Testis (tissue), 3 donors: Measurements from ENCODE around the gene TFG. TPM values are rescaled to one million over a fixed set of nuclear protein-coding genes. Genes with fewer than 3 reads are reported as not detected.

Experiments
- DNase-seq: peaks from one replicate; pipeline ENCODE4 v3.0.0-alpha.2; 2019
- H3K27ac ChIP-seq, 2 donors: fragments of 200-600 bp; sonication (generic); one replicate each; pipeline ENCODE4 v1.5.1; 2019
- H3K27me3 ChIP-seq: fragments of 200-600 bp; sonication (generic); one replicate; pipeline ENCODE4 v1.5.1; 2019
- H3K36me3 ChIP-seq: fragments of 200-600 bp; sonication (generic); one replicate; pipeline ENCODE4 v1.5.1; 2017; ENCODE audit warnings: low read depth; ENCODE audit errors: missing control alignments
- H3K4me1 ChIP-seq: fragments of 200-600 bp; sonication (generic); one replicate; pipeline ENCODE4 v1.5.1; 2019
- H3K4me3 ChIP-seq, 2 donors: fragments of 200-600 bp; sonication (generic); one replicate each; pipeline ENCODE4 v1.5.1; 2017 to 2019
- H3K9me3 ChIP-seq: fragments of 200-600 bp; sonication (generic); one replicate; pipeline ENCODE4 v1.5.1; 2017
- CTCF ChIP-seq, 3 experiments: fragments of 450-650 bp in 2 of 3; fragments of 200-600 bp in 1 of 3; sonication (generic) in 1 of 3; IDR thresholded peaks; one replicate each; pipeline ENCODE4 v1.5.1; 2016 to 2019; ENCODE audit warnings: antibody characterized with exemption in 3 of 3, mild to moderate bottlenecking in 2 of 3, moderate library complexity in 1 of 3
- POLR2A ChIP-seq: fragments of 450-650 bp; IDR thresholded peaks from one replicate; pipeline ENCODE4 v1.6.1; 2017; ENCODE audit warnings: antibody characterized with exemption, mild to moderate bottlenecking, moderate library complexity
- WGBS, 2 donors: methylation state at CpG; one replicate each; pipeline ENCODE4 v1.1.5; 2018; 5-methylcytosine and 5-hydroxymethylcytosine counted together
- intact Hi-C: fragments of 100-400 bp; cut with DNase I; formaldehyde crosslinking; loops from one replicate; pipeline ENCODE4 v1.15.1; 2023; ENCODE audit warnings: low total_unique reads
- polyA plus RNA-seq: library from polyadenylated mRNA; stranded (reverse); fragments of 350-450 nt; fragmentation: Illumina TruSeq; extraction: RNeasy Lipid Tissue Mini Kit (QIAGEN cat#74804); gene quantifications from one replicate; pipeline ENCODE4 v1.2.3, GENCODE V29; 2014; ENCODE audit warnings: low read depth, low replicate concordance; ENCODE audit not compliant: insufficient read depth
- total RNA-seq, 2 donors: library from RNA; depleted of rRNA; stranded (reverse); fragments of >200 nt; gene quantifications; one replicate each; pipeline ENCODE4 v1.2.3, GENCODE V29; 2016

Gene TFG
- total and polyA plus RNA-seq, 3 donors from 2014 or later, result 107 to 116 (median 107) TPM

- Histone ChIP-seq H3K27ac (no peak overlapping the region), H3K4me3 (no peak overlapping the region), H3K27me3 (no peaks in the 10 kb centered on the region), H3K36me3 (no peaks in the 10 kb centered on the region), H3K9me3 (no peaks in the 10 kb centered on the region), H3K4me1 (peaks cover 5% of the 10 kb centered on the region)
- intact Hi-C loops, result no loop called here
- no peak for TF ChIP-seq CTCF (IDR thresholded peaks at IDR 0.05)
- DNase-seq, result no peak
Observed at GRCh38 chr3:100759950-100760349, 50.7 kb downstream of the TFG start.

GRCh38 chr3:100760377-100760776 lies 51.1 kb downstream of the TFG start:
- no peak for TF ChIP-seq CTCF (IDR thresholded peaks at IDR 0.05)
- TF ChIP-seq POLR2A, result no peak
- Histone ChIP-seq H3K36me3 (no peaks in the 10 kb centered on the region), H3K27me3 (no peaks in the 10 kb centered on the region), H3K4me3 (no peak overlapping the region), H3K27ac (no peak overlapping the region), H3K9me3 (no peaks in the 10 kb centered on the region), H3K4me1 (peaks cover 5% of the 10 kb centered on the region)
- intact Hi-C loops, result no loop called here
- WGBS, 2 donors, result 30 to 45% methylated on average over 4 of the region's 4 CpGs
- no peak for DNase-seq

- H3K27me3 ChIP-seq, result no peaks in the 10 kb centered on the region
- no peak for DNase-seq
- H3K9me3 ChIP-seq, result no peaks in the 10 kb centered on the region
- H3K27ac ChIP-seq, result no peak overlapping the region
- no peak overlapping the region for H3K4me3 ChIP-seq
- no peaks in the 10 kb centered on the region for H3K36me3 ChIP-seq
- H3K4me1 ChIP-seq, result peaks cover 5% of the 10 kb centered on the region
- TF ChIP-seq POLR2A (no peak), CTCF (IDR thresholded peaks at IDR 0.05) (no peak)
- WGBS, 2 donors, result 44 to 82% methylated on average over 1 of the region's 1 CpG
- intact Hi-C loops, result no loop called here
Observed at GRCh38 chr3:100761211-100761942, 52.1 kb downstream of the TFG start.

- H3K9me3 ChIP-seq, result no peaks in the 10 kb centered on the region
- H3K4me1 ChIP-seq, result peaks cover 5% of the 10 kb centered on the region
- H3K27ac ChIP-seq, result no peak overlapping the region
- no peaks in the 10 kb centered on the region for H3K36me3 ChIP-seq
- H3K27me3 ChIP-seq, result no peaks in the 10 kb centered on the region
- intact Hi-C loops, result no loop called here
- H3K4me3 ChIP-seq, result no peak overlapping the region
- TF ChIP-seq POLR2A, result no peak
- TF ChIP-seq CTCF (IDR thresholded peaks at IDR 0.05), result no peak
- DNase-seq, result no peak
Observed at GRCh38 chr3:100761951-100762350, 52.7 kb downstream of the TFG start.

GRCh38 chr3:100765437-100765975 lies 56.2 kb downstream of the TFG start:
- TF ChIP-seq CTCF (IDR thresholded peaks at IDR 0.05) (no peak), POLR2A (no peak)
- Histone ChIP-seq H3K9me3 (no peaks in the 10 kb centered on the region), H3K27ac (no peak overlapping the region), H3K4me1 (no peaks in the 10 kb centered on the region), H3K27me3 (no peaks in the 10 kb centered on the region), H3K4me3 (no peak overlapping the region), H3K36me3 (no peaks in the 10 kb centered on the region)
- intact Hi-C loops, result no loop called here
- DNase-seq, result no peak
- 67 to 83% methylated on average over 3 of the region's 3 CpGs for WGBS, 2 donors
